Caki2 (cell line): ENCODE data around the gene GATAD2B. TPM values are rescaled to one million over a fixed set of nuclear protein-coding genes. Genes with fewer than 3 reads are reported as not detected.

Source experiments
- DNase-seq: peaks from one replicate; pipeline ENCODE4 v3.0.0-alpha.2; 2015; ENCODE audit warnings: low read depth
- in situ Hi-C: cut with HindIII; loops from 2 replicates; pipeline ENCODE4 v1.10.0; 2016; ENCODE audit warnings: low sequenced_read_pairs, low pct_unique_long_range_greater_than_20kb, mixed read lengths
- total RNA-seq: library from RNA; depleted of rRNA; stranded (reverse); fragments of >200 nt; shearing (Covaris generic); gene quantifications from 2 replicates; pipeline ENCODE4 v1.2.3, GENCODE V29; 2014; ENCODE audit warnings: low replicate concordance

Gene GATAD2B
- total RNA-seq, 1 experiment from 2014 or later = 1.1 TPM

DNA sequence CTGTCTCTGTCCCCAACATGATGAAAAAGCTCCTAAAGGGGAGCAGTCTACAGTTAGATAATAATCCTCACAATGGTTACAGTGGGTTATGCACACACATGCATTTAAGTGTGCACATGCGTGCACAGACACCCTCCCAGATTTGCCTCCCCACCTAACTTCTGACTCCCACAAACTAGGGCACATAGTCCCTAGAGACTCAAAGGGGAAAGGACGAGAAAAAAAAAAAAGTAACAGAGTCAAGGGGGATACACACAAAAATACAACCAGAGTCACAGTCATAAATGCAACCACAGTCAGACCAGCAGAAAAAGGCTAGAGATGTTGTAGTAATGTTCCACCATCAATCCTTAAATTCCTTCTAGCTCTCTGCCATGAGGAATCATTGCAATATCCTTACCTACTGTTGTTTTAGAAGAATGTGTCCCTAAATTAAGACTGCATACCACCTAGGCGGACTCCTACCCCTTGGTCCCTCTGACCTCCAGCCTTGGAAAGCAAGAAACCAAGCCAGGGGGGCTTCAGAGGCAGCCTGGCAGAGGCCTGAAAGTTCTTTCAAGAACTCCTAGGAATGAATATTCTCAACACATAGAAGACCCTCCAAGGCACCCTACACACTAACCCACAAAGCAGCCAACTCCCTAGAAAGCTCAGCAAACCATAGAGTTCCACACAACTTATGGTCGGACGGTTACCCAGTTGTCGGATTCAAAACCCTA, 34.4 kb upstream of the GATAD2B start:
- in situ Hi-C loops = no loop called here
- no peak for DNase-seq

DNA sequence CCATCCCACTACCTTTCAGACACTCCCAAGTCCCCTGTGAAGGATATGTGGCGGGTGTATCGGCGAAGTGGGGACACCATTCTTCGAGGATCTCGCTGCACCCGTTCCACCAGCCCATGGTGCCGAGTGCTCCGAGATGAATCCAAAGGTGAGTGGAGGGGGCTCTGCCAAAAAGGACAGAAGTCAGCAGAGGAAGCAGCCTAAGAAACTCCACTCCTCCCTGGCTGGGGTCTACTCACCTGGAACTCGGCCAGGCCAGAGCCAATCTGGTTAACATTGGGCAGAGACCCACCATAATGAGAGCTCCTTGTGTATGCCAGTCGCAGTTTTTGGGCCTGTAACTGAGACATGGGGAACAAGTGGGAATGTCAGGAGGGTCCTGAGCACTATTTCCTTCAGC, 32.1 kb upstream of the GATAD2B start:
- in situ Hi-C loops = no loop called here
- DNase-seq = no peak

GRCh38 chr1:153953859-153954365, 31.1 kb upstream of the GATAD2B start:
- in situ Hi-C loops = no loop called here
- no peak for DNase-seq

GRCh38 chr1:153951801-153952200, 29.0 kb upstream of the GATAD2B start:
- in situ Hi-C loops = no loop called here
- no peak for DNase-seq

DNA sequence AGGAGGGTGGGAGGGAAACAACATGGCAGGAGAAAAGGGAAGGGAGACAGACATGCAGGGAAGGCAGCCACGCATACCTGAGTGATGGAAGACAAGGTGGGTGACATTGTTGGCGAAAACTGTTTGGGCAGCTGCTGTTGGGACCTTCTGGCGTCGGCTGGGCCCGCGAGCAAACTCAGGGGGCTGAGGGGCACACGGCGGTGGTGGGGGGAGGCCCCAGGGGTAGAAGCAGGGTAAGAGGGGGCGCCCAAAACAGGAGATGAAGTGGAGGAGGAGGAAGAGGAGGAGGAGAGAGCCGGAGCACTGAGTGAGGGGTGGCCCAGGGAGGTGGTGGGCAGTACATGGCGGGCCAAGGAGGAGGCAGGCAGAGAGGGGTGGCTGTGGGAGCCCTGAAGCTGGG, 28.4 kb upstream of the GATAD2B start:
- no peak for DNase-seq
- in situ Hi-C loops = no loop called here

DNA sequence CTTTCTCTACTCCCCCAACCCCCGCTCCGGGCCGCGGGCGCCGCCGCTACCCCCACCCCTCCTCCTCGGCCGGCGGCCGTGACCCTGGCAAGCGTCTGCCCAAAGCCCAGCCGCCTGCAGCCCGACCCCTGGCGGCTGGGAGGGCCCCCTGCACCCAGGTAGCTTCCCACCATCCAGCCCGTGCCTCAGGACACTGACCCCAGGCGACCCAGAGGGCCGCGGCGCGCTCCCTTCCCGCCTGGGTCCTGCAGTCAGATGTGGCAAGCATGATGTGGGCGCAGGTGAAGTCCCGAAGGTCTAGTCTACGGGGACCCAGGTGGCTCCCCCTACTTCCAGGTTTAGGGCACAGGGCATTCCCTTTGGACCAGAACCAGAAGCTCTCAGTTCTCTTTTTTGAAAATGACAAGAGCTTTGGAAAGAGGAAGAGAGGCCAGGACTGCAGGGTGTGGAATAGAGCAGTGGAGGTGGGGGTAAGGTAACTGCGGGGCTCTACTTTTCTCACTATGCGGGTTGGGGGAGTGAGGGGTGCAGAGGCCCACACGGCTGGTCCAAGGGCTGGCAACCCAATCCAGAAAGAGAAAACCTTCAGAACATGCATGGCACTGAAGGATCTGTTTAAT, 24.0 kb upstream of the GATAD2B start, which contains the start of gene DENND4B:
Gene DENND4B (minus strand): TSS at position 97 of the 620 bp plus-strand sequence. CDS start 2,344 bp downstream, outside the sequence.
- DNase-seq = peak; percentile 73
- in situ Hi-C loops = no loop called here

- DNase-seq = peak; percentile 83
- in situ Hi-C loops = no loop called here
Measured at GRCh38 chr1:153945795-153946621, 23.2 kb upstream of the GATAD2B start.

DNA sequence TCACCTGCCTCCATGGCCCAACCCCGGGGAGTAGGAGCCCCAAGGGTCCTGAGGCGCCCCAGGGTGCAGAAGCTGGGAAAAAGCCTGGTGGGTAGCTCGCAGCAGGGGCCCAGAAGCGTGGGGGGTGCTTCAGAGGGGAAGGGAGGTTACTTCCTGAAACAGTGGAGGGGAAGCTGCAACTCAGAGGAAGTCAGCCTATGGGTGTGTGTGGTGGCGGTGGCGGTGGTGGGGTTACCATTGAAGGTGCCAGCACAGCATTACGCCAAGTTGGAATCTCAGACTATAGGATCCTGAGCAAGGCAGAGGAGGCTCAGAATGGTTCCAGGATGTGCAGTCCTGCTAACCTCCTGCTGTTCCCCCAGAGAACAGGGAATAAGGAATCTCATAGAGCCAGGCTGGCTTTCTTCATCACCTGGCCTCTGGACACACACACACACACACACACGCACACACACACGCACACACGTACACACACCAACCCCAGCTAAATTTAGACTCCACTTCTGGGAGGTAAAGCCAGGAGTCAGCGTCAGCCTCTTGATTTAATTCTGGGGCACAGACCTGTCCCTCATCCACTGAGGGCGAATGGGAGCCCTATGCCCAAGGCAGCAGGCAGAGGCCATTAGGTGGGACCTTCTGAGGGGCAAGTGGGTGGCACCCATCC, 22.5 kb upstream of the GATAD2B start:
- in situ Hi-C loops = no loop called here
- no peak for DNase-seq

GRCh38 chr1:153944827-153945117, 22.0 kb upstream of the GATAD2B start:
- in situ Hi-C loops = no loop called here
- no peak for DNase-seq

DNA sequence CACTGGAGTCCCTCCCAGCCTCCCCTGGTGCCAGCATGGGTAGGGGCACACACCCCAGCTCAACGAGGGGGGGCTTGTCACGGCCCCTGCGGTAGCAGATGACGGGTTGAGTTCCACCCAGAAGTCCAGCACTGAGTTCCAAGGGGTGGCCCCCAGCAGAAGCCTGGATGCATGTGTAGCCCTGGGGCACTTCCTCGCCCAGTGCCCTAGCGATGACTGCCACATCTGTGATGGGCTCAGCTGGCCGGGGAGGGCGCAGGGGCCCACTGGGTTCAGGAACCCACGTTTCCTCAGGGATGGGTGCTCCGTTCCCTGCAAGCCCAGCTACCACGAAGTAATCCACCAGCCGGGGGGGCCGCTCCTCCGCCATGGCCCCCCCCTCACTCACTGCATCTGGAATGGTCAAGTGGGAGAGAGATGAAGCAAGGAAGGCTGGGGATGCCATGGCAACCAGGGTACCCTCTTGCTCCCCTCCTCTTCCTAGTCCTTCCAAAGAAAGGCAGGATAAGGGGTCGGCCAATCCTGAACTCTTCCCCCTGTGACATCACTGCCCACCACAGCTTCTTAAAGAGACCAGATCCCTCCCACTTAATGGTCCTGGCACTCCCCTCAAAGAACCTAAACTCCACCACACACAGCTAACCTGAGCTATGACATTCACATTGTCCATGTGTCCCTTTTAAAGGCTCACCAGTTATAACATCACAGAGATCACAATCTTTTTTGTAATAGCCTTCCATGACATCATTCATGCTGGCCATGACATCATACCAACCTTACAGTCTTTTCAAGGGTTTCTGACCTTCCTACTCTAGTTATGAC, 21.4 kb upstream of the GATAD2B start:
- DNase-seq = no peak
- in situ Hi-C loops = no loop called here

- in situ Hi-C loops = no loop called here
Measured at GRCh38 chr1:153942766-153943549, 20.2 kb upstream of the GATAD2B start.

DNA sequence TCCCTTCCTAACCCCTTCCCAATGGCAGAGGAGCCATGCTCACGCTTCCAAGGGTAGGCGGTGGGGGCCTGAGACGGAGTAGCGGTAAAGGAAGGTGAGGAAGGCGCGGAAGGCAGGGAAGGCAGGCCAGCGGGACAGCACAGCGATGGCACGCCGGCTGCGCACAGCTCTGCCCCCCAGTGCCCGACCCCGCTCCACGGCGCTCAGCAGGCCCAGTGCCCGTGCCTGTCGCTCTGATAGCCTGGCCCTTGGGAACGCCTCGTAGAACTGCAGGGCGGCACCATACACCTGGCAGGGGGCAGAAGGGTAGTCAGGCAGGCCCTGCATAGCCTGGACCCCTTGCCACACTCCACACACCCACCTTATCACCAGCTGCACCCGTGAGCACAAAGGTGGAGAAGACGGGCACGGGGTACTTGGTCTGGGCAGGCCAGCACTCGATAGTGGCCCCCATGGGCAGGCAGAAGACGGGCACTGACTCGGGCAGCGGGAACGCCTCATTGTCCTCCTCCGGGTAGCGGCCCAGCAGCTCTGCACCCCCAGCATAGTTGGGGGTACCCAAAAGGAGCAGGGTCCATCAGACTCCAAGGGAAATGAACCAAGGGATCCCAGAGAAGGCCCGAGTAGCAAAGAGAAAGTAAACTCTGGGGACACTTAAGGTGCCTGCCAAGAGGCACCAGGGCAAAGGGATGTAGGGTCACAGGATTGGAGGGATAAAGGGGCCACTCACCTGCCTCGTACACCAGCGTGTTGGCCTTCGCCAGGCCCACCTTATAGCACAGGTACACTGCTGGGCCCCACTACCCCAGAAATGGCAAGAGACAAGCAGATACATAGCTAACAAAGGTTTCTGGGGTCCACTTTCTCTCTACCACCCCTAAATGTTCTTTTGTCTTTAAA, 19.3 kb upstream of the GATAD2B start:
- in situ Hi-C loops = no loop called here
- no peak for DNase-seq

More at GRCh38 chr1:153942766-153943549, 20.2 kb upstream of the GATAD2B start:
- DNase-seq = no peak

DNA sequence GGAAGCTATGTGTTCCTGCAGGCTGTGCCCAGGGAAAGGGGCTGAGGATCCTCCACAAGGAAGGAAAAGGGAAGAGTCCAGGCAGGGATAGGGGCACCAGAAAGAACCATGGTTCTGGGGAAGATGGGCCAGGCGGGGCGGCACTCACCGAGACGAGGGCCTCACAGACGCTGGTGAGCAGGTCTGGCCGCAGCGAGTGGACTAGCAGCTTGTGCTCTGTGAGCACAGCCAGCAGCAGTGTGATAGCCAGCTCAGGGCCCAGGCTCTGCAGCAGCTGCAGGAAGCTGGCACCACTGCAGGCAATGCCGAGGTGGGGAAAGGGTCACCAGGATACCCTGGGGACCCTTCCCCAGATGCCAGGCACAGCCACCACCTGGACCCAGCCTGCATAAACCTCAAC, 18.0 kb upstream of the GATAD2B start:
- DNase-seq = no peak
- in situ Hi-C loops = no loop called here

DNA sequence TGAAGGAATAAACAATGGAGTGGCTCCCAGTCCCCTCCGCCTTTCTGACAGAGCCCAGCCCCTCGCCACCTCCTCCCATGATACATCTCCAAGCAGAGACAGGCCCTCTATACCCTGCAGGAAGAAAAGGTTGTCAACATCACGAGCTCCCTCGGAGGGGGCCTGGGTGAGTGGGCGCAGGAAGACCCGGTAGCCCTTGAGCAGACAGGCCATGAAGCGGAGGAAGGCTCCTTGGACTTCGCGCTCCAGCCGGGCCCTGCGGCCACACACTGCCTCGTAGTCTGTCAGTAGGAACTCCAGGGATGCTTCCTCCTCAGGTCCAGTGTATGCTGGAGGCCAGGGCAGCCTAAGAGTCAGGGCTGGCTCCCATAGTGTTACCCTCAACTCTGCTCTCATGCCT, 16.7 kb upstream of the GATAD2B start:
- DNase-seq = no peak
- in situ Hi-C loops = no loop called here

- DNase-seq = no peak
- in situ Hi-C loops = no loop called here
Measured at GRCh38 chr1:153938996-153939395, 16.2 kb upstream of the GATAD2B start.

DNA sequence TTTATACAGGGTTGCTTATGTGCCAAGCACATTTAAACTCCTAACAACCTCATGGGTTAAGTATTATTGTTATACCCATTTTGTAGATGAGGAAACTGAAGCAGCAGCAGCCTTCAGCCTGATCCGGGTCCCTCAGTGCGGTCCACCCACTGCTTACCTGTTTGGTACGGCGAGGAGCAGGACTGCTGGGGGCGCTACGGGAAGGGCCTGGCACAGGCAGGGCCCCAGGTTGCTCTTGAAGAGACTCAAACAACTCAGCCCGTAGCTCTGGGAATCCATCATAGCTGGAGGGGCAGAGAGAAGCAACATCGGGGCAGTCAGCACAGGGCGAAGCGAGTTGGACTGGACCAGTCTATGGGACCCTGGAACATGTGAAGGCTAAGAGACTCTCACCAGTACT, 14.6 kb upstream of the GATAD2B start:
- in situ Hi-C loops = no loop called here
- DNase-seq = no peak
